GM19025 (cell line): ENCODE measurements around the gene RMDN2.
"Not testable (repeated sequence)": the region's sequence is repeated elsewhere in the genome, so short reads cannot be mapped to it uniquely, and the experiment has no call there.

Source experiments
- ATAC-seq: cut with Tn5 transposase; IDR thresholded peaks from one replicate; pipeline ENCODE4 v1.9.1; 2021; ENCODE audit warnings: mild to moderate bottlenecking, low read depth, moderate library complexity; ENCODE audit not compliant: unreplicated experiment

The RMDN2 gene

DNA sequence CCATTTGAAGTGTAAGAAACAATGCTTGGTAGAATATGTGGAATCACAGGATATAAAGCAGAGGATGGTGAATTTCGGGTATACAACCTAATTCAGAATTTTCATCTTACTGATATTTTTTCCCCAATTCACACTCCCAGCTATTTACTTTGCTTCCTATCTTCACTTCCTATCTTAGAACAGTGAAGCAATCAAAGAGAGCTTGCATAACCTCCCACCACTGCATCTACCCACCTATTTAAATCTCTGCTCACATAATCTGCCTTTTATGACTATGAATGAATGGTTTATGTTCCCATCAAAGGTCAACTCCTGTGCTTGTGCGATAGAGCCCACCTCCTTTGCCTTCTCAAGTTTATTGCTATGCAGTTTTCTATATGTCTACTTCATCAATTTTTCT is 3.3 kb downstream of the RMDN2 start:
- no peak for ATAC-seq

DNA sequence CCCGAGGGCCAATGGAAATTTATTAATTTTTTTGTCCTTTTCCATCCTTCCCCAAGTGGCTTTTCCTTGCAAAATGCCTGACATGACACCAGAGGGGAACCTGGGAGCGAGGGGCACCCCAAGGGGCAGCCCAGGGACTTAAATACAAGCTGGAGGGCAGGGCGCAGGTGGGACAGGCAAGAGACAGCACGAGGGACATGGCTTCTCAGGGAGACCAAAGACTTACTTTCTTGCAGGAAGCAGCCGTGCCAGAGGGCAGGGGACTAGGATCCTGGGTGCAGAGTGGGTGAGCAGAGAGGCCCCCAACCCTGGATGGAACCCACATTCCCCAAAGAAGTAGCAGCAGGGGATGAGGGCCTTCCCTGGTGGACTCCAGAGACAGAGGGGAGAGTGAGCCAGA is 5.3 kb downstream of the RMDN2 start:
- not testable (repeated sequence) for ATAC-seq

DNA sequence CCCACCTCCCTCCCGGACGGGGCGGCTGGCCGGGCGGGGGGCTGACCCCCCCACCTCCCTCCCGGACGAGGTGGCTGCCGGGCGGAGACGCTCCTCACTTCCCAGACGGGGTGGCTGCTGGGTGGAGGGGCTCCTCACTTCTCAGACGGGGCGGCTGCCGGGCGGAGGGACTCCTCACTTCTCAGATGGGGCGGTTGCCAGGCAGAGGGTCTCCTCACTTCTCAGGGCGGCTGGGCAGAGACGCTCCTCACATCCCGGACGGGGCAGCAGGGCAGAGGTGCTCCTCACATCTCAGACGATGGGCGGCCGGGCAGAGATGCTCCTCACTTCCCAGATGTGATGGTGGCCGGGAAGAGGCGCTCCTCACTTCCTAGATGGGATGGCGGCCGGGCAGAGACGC is 7.8 kb downstream of the RMDN2 start:
- ATAC-seq, result not testable (repeated sequence)

DNA sequence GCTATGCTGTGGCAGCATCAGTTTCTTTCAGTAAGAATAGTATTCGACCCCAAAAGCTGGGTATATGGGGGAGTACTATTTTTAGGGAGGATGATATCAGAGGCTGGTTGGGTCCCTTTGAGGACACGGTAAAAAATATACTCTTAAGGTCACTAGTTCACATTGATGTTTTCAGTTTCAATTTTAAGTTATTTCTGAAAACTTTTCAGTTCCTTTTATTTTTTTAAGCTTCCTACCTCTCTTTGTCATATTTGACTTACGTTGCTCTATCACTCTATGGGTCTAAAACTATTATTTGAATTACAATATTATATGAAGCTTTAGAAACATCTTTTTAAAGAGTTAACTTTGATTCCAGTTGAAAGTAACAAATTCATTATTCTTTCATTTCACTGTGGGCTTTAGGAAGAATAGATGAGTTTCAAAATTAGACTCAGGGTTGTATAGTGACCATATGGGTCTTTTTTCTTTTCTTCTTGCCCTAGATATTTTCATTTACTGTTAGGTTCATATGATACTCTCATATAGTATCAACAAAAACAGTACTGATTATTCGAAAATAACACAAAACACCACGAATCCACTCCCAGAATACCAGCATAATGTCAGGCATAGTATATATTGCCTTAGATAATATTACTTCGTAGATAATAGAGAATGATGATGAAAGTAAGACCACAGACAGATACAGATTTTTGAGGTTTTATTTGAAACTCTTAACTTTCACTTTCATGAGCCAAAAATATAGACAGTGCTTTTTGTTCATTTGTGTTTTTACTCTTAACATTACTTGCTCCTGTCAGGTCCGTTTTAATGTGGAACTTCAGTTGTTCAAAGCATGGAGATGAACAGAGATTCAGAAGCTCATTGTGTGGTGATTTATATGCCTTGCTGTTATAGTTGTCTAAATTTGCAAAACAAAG is 9.8 kb downstream of the RMDN2 start:
- ATAC-seq, result peak; percentile 87

DNA sequence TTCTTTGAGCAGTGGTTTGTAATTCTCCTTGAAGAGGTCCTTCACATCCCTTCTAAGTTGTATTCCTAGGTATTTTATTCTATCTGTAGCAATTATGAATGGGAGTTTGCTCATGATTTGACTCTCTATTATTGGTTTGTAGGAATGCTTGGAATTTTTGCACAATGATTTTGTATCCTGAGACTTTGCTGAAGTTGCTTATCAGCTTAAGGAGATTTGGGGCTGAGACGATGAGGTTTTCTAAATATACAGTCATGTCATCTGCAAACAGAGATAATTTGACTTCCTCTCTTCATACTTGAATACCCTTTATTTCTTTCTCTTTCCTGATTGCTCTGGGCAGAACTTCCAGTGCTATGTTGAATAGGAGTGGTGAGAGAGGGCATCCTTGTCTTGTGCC is 12.5 kb downstream of the RMDN2 start:
- ATAC-seq, result not testable (repeated sequence)

DNA sequence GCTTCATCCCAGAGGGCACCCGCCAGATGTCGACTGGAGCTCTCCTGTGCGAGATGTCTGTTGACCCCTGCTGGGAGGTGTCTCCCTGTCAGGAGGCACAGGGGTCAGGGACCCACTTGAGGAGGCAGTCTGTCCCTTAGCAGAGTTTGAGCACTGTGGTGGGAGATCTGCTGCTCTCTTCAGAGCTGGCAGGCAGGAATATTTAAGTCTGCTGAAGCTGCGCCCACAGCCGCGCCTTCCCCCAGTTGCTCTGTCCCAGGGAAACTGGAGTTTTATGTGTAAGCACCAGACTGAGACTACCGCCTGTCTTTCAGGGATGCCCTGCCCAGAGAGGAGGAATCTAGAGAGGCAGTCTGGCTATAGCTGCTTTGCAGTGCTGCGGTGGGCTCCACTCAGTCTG is 16.2 kb downstream of the RMDN2 start:
- ATAC-seq, result not testable (repeated sequence)

DNA sequence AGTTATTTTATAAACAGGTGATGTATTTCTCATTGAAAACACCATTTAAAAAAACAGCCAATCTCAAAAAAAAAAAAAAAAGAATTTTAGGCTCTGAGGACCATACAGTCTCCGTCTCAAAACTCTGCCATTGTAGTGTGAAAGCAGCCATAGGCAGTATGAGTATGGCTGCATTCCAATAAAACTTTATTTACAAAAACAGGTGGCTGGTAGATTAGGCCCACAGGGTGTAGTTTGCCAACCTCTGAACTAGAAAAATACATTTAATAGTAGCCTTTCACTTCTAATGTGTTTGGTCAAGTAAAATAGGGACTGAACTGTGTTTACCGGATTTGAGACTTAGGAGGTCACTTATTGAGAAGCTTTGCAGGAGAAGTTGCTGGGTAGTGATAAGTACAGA is 19.2 kb downstream of the RMDN2 start:
- no peak for ATAC-seq

DNA sequence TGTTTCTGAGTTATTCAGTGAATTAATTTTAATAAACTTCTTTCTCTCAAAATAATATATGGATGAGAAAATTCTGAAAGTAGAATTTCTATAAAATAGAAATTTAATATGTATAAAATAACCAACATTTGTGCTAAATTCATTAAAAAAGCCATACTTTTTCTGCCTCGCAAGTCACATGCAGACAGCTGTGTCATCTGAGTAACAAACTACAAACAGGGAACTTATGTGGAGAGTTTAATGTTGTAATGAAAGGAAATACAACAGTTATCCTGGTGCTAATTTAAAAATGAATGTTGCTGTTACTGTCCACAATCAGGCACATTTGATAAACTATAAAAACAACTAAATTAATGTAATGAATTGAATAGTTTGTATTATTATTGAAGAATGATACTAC is 22.2 kb downstream of the RMDN2 start:
- no peak for ATAC-seq

DNA sequence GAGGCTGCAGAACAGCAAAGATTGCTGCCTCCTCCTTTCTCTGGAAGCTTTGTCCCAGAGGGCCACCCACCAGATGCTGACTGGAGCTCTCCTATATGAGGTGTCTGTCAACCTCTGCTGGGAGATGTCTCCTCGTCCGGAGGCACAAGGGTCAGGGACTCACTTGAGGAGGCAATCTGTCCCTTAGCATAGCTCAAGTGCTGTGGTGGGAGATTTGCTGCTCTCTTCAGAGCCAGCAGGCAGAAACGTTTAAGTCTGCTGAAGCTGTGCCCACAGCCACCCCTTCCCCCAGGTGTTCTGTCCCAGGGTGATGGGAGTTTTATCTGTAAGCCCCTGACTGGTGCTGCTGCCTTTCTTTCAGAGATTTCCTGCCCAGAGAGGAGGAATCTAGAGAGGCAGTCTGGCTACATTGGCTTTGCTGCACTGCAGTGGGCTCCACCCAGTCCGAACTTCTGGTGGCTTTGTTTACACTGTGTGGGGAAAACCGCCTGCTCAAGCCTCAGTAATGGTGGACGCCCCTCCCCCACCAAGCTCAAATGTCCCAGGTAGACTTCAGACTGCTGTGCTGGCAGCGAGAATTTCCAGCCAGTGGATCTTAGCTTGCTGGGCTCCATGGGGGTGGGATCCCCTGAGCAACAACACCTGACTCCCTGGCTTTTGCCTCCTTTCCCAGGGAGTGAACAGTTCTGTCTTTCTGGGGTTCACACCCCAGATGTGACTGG is 37.1 kb downstream of the RMDN2 start:
- ATAC-seq, result not testable (repeated sequence)

DNA sequence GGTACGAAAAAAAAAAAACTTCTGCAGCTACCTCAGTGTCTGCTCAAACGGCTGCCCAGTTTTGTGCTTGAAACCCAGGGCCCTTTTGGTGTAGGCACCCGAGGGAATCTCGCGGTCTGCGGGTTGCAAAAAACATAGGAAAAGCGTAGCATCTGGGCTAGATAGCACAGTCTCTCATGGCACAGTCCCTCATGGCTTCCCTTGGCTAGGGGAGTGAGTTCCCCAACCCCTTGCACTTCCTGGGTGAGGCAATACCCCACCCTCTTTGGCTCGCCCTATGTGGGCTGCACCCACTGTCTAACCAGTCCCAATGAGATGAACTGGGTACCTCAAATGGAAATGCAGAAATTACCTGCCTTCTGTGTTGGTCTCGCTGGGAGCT is 37.6 kb downstream of the RMDN2 start:
- not testable (repeated sequence) for ATAC-seq

DNA sequence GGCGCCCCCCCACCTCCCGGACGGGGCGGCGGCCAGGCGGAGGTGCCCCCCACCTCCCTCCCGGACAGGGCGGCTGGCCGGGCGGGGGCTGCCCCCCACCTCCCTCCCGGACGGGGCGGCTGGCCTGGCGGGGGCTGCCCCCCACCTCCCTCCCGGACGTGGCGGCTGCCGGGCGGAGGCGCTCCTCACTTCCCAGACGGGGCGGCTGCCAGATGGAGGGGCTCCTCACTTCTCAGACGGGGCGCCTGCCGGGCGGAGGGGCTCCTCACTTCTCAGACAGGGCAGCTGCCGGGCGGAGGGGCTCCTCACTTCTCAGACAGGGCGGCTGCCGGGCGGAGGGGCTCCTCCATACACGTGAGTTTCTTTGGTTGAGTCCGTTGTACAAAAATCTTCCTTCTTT is 38.8 kb downstream of the RMDN2 start:
- not testable (repeated sequence) for ATAC-seq

DNA sequence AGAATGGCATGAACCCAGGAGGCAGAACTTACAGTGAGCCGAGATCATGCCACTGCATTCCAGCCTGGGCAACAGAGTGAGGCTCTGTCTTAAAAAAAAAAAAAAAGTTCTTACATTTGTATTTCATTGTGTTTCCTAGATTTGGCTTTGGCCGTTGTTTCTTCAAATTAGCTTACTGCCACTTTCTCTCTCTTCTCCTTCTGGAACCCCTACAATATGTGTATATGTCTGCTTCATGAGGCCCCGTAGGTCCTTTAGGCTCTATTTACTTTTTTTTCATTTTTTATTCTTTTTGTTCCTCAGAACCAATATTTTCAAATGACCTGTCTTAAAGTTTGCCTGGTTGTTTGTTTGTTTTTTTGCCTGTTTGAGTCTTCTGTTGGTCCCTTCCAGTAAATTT is 41.2 kb downstream of the RMDN2 start:
- ATAC-seq, result no peak

DNA sequence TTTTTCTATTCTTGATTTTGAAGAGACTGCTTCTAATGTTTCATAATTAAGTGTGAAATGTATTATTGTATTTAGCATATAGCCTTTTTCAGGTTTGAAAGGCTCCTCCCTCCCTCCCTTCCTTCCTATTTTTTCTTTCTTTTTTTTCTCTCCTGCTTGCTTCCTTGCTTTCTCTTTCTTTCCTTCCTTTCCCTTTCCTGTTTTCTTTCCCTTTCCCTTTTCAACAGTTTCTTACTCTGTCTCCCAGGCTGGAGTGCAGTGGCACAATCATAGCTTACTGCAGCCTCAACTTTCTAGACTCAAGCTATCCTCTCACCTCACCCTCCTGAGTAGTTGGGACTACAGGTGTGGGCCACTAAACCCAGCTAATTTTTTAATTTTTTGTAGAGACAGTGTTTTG is 44.6 kb downstream of the RMDN2 start:
- no peak for ATAC-seq

DNA sequence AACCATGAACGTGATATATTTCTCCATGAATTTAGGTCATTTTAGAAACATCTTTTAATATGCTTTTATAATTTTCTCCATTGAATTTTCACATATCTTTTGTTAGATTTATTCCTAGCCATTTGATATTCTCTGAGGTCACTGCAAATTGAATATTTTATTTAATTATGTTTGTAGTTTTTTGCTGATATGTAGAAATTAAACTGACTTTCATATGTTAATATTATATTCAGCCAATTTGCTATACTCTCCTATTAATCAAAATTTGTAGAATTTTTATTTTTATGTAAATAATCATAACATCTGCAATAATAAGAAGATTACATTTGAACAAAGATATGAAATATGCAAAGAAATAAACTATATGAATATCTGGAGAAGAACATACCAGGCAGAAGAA is 46.9 kb downstream of the RMDN2 start:
- ATAC-seq, result no peak

DNA sequence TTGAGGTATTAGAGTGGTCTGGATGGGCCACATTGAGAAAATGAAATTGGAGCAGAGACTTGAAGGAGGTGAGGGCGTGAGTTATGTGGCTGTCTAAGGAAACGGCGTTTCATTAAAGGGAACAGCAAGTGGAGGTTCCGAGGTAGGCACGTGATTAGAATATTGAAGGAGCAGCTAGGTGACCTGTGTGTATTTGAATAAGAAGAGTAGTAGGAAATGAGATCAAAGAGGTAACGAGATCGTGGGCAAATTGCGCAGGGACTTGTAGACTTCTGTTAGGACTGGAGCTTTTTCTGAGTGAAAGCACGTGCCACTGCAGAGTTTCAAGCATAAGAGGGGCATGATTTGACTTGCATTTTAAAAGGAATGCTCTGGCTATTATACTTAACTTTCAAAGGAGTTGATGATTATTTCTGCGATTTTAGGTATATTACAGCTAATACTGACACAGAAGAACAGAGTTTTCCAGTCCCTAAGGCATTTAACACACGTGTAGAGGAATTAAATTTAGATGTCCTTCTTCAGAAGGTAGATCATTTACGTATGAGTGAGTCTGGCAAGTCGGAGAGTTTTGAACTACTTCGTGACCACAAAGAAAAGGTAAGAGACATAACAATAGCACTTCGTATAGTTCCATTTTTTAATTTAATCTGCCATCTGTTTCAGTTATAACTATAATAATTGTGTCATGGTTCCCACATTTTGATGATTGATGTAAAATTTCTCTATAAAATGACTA is 48.7 kb downstream of the RMDN2 start:
- ATAC-seq, result no peak

DNA sequence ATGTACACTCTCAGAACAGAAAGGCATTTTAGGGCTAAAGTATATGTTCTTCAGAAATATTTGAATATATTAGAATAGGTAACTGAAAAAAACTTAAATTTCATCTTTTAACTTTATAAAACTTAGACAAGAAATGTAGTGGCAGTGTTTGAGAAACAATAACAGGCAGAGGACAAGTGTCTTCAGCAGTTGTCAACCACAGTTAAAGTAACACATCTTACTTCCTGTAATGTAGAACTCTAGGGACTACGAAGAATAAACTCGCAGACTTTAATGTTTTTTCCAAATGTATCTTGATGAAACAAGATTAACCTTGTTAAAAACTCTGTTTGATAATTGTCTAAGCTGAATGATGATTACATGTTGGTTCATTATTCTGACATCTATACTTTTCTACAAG is 50.7 kb downstream of the RMDN2 start:
- no peak for ATAC-seq

DNA sequence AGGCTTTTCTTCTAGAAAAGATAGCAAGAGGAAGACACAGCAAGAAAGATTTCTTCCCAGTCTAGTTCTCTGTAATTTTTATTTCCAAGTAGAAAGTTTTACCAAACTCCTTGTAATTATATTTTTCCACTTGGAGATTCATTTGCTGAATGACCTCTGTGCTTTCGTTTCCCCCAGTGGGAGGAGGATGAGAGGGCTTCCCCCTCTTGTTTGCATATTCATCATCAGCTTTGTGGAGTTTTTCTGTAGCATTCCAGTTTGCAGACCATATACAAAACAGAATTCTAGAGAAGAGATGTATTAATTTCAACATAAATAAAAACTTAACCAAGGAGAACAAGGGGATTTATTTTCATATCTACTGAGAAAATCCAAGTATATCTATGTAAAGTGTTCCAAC is 51.3 kb downstream of the RMDN2 start:
- ATAC-seq, result no peak

DNA sequence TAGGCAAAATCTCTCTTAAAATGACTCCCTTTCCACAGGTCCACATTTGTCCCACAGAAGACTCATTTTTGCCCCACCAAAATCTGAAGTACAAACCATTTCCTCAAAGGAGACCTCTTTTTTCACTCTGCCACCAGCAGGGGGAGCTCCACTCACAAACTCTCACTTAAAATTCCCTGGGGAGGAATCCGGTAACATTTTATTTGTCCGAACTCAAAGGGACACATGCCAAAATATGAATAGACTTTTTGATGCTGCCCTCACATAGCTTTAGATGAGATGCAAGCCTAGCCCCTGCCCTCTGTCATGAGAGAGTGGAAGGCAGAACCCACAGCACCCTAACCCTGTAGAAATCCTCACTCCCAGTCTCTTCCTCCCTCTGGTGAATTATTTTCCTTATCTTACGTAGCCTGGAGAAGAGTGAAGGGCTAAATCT is 57.1 kb downstream of the RMDN2 start:
- ATAC-seq, result no peak

DNA sequence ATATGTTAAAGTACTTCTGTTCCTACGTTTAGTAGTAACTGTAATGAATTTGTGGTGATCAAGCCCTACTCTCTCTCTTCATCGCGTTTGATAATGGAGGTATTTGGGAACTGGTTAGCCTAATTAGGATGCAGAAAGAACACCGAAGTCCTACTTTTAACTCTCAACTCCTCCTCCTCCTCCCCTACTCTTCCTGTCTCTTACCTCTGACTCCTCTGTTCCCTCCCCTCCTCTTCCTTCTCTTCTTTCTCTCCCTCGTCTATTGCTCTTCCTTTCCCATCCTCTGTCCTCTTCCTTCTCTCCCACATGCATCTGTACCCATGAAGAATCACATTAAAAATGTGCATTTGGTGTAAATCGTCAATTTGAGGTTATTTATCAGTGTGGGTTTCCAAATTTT is 57.8 kb downstream of the RMDN2 start:
- no peak for ATAC-seq

DNA sequence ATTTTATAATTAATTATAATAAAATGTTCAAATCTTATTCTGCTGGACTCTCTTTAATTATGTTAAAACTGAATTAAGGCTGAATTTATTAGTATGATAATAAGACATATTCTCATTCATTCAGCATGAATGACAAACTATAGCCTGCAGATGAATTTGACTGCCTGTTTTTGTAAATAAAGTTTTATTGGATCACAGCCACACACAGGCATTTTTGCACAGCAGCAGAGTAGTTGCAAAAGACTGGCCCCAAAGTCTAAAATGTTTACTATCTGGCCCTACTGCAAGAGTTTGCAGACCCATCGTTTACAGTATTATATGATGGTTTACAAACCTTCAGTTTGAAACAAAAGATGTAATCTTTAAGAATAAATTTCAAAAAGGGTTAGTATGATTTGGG is 58.6 kb downstream of the RMDN2 start:
- no peak for ATAC-seq

DNA sequence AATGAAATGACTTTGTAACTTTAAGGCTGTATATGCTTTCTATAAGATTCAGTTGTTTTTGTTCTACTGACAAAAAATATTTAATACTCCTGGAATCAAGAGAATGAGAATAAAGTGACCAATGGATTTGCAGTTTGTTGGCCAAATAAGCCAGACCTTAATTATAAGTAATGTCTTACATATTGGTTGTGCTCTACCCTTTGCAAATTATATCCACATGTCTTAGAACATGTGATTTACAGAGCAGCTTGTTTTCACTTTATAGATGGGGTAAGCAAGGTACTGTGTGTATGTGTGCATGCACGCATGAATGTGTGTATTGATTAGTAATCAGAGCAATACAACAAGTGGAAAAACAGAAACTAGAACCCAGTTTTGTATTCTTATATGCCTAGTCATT is 59.1 kb downstream of the RMDN2 start:
- no peak for ATAC-seq
